Heart right ventricle (tissue), 16 donors: Measurements from ENCODE around the gene KLHL13. TPM values are rescaled to one million over a fixed set of nuclear protein-coding genes. Genes with fewer than 3 reads are reported as not detected.

Experiments used
- ATAC-seq, 8 donors: fragments of 200-7000 bp; cut with Tn5 transposase; one replicate each; pipeline ENCODE4 v1.9.1; 2020; ENCODE audit warnings: mild to moderate bottlenecking in 8 of 8, moderate library complexity in 8 of 8, moderate number of reproducible peaks in 1 of 8
- DNase-seq, 2 donors: peaks; one replicate each; pipeline ENCODE4 v3.0.0-alpha.2; 2020
- H3K27ac ChIP-seq, 10 donors: fragments of 200-600 bp; sonication (generic) in 2 of 10; one replicate each; pipeline versions ENCODE4 v1.5.0 to v1.8.0; 2020 to 2022; ENCODE audit warnings: mild to moderate bottlenecking in 3 of 10
- H3K27me3 ChIP-seq, 7 donors: fragments of 200-600 bp; one replicate each; pipeline ENCODE4 v1.8.0; 2021 to 2022; ENCODE audit warnings: mild to moderate bottlenecking in 2 of 7
- H3K36me3 ChIP-seq, 9 donors: fragments of 200-600 bp; sonication (generic) in 1 of 9; one replicate each; pipeline versions ENCODE4 v1.5.0 to v1.8.0; 2020 to 2022; ENCODE audit warnings: mild to moderate bottlenecking in 2 of 9
- H3K4me1 ChIP-seq, 9 donors: fragments of 200-600 bp; sonication (generic) in 1 of 9; one replicate each; pipeline versions ENCODE4 v1.5.0 to v1.8.0; 2020 to 2022; ENCODE audit warnings: mild to moderate bottlenecking in 4 of 9
- H3K4me3 ChIP-seq, 10 donors: fragments of 200-600 bp; sonication (generic) in 2 of 10; one replicate each; pipeline versions ENCODE4 v1.5.0 to v1.8.0; 2020 to 2022; ENCODE audit warnings: mild to moderate bottlenecking in 7 of 10, moderate library complexity in 2 of 10
- H3K9me3 ChIP-seq, 11 donors: fragments of 200-600 bp in 10 of 11; sonication (generic) in 2 of 11; one replicate each; pipeline versions ENCODE4 v1.5.0 to v1.8.0; 2013 to 2022; ENCODE audit warnings: mild to moderate bottlenecking in 2 of 11, control low read depth in 1 of 11, moderate library complexity in 1 of 11
- CTCF ChIP-seq, 9 donors: fragments of 200-600 bp; sonication (generic) in 2 of 9; IDR thresholded peaks; one replicate each; pipeline versions ENCODE4 v1.5.0 to v1.8.0; 2021 to 2022; ENCODE audit warnings: antibody characterized with exemption in 9 of 9, mild to moderate bottlenecking in 5 of 9, moderate library complexity in 1 of 9
- WGBS, 2 donors: extraction: QIAGEN DNeasy Blood & Tissue Kit; methylation state at CpG; one replicate each; pipeline ENCODE4 v1.1.7; 2013; ENCODE audit warnings: inconsistent platforms in 1 of 2; 5-methylcytosine and 5-hydroxymethylcytosine counted together
- intact Hi-C, 10 donors: fragments of 100-400 bp; cut with DNase I; formaldehyde crosslinking; loops; one replicate each; pipeline versions ENCODE4 v1.11.1 to v1.14.2; 2022
- polyA plus RNA-seq, 2 donors: library from polyadenylated mRNA; stranded (reverse); fragments of 200-250 nt; gene quantifications; one replicate each; pipeline ENCODE4 v1.2.3, GENCODE V29; 2013
- total RNA-seq, 10 donors: library from RNA; stranded (reverse); fragmentation: NEBNext Ultra II Directional in 3 of 10; extraction: Animal tissue kit (Norgen Biotek cat#: 25700) in 3 of 10; gene quantifications; one replicate each; pipeline versions ENCODE4 v1.2.1 to v1.2.4, GENCODE V29; 2021 to 2023
- donor health status: Arrhythmogenic right ventricular cardiomyopathy.
- donor health status: ischemic (EF 13 %, LVEDD 7.1; RV severe dilation, severe dysfunction).
- donor health status: healthy with polysubstance abuse.
- donor health status: DM: no; HTN: yes; CAD: no.
- donor health status: DM: no; HTN: no; CAD: no.
- donor health status: ischemic (EF 25% LVEDD 6.9; RV normal size, moderate dysfunction).
- donor health status: ischemic (EF 25% LVEDD 5.7; RV mildly dilated, moderate dysfunction).
- donor health status: healthy.
- donor health status: DM: yes; HTN: yes; CAD: no.
- donor health status: Ischemic cardiomyopathy.
- donor health status: ischemic (EF 35%, LVEDD 5.7; RV mildly dilated, moderate dysfunction).
- donor health status: nonischemic (EF 11% LVEDD 7.7; RV severe dilation, severe dysfunction).
- donor health status: DM: yes; HTN: yes; CAD: no.
- donor health status: PGD.
- donor health status: ischemic (EF 29% LVEDD 5.4; RV normal size, mild dysfunction).
- donor health status: nonischemic (EF 23%, LVEDD 6.1; RV moderate dilation, normal function).

Gene KLHL13
- total and polyA plus RNA-seq, 12 donors: 2.0 to 18.9 (median 10.1) TPM

DNA sequence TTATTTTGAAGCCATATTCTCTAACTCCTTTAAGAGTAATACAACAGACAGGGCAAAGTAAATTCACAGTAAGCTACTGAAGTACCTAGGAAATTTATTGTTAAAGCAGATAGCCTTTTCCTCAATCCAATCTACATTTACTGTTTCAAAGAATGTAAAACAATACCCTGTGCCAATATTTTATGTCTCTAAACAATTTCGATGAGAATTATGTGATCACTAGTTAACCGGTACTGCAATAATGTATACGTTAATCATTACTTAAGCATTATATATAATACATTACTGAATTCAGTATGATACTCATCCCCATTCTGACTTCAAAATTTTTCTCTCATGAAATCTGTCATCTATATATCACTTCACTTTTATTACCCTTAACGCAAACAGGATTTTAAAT is 28.5 kb downstream of the KLHL13 start:
- DNase-seq: no peak
- H3K27me3 ChIP-seq: no peaks in the 10 kb centered on the region
- no peaks in the 10 kb centered on the region for H3K36me3 ChIP-seq
- no peak overlapping the region for H3K4me3 ChIP-seq
- intact Hi-C loops: no loop called here
- H3K9me3 ChIP-seq: peaks cover 0 to 15% (median 6%) of the 10 kb centered on the region in 11 donors
- H3K4me1 ChIP-seq: no peaks in the 10 kb centered on the region
- ATAC-seq: no peak
- 96 to 99% methylated on average over 4 of the region's 4 CpGs for WGBS, 2 donors
- TF ChIP-seq CTCF (IDR thresholded peaks at IDR 0.05): no peak
- no peak overlapping the region for H3K27ac ChIP-seq

- WGBS, 2 donors: 43 to 47% methylated on average over 1 of the region's 1 CpG
- intact Hi-C loops: no loop called here
Observed at GRCh38 chrX:118074196-118074595, 42.4 kb downstream of the KLHL13 start.

DNA sequence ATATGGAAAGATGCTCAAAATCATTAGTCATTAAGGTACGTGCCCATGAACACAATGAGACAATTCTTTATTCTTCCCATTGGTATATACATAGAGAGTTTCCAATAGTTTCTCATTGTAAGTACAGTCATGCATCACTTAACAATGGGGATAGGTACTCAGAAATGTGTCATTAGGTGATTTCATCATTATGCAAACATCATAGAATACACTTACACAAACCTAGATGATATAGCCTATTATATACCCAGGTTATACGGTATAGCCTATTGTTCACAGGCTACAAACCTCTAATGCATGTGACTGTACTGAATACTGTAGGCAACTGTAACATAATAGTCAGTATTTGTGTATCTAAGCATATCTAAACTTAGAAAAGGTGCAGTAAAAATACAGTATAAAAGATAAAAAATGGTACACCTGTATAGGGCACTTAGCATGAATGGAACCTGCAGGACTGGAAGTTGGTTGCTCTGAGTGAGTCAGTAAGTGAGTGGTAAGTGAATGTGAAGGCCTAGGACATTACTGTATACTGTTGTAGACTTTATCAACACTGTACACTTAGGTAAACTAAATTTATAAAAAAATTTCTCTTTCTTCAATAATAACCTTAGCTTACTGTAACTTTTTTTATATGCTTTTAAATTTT is 49.6 kb downstream of the KLHL13 start:
- Histone ChIP-seq H3K4me1 (peaks cover 0 to 4% (median 0%) of the 10 kb centered on the region in 9 donors), H3K4me3 (no peak overlapping the region)

More at GRCh38 chrX:118074196-118074595, 42.4 kb downstream of the KLHL13 start:
- Histone ChIP-seq H3K9me3 (no peaks in the 10 kb centered on the region), H3K27me3 (no peaks in the 10 kb centered on the region), H3K36me3 (no peaks in the 10 kb centered on the region), H3K4me1 (peaks cover 0 to 8% (median 0%) of the 10 kb centered on the region in 9 donors), H3K27ac (no peak overlapping the region), H3K4me3 (no peak overlapping the region)
- TF ChIP-seq CTCF (IDR thresholded peaks at IDR 0.05): no peak
- no peak for DNase-seq
- ATAC-seq: no peak

More for the DNA sequence above, 49.6 kb downstream of the KLHL13 start:
- ATAC-seq: no peak
- H3K9me3 ChIP-seq: no peaks in the 10 kb centered on the region
- H3K27ac ChIP-seq: no peak overlapping the region
- DNase-seq: no peak
- no peaks in the 10 kb centered on the region for H3K36me3 ChIP-seq
- intact Hi-C loops: no loop called here
- H3K27me3 ChIP-seq: no peaks in the 10 kb centered on the region
- no peak for TF ChIP-seq CTCF (IDR thresholded peaks at IDR 0.05)
- WGBS, 2 donors: 96% methylated on average over 2 of the region's 2 CpGs
